Measurements from ENCODE around the gene TRA2B.

GRCh38 chr3:185884641-185885040 is 53.2 kb downstream of the TRA2B start:
- TF ChIP-seq CTCF (IDR thresholded peaks at IDR 0.05) (no peak), POLR2A (IDR thresholded peaks at IDR 0.05) (no peak)

All from testis (tissue), 2 donors.